Left kidney (tissue), 8 donors: ENCODE measurements around the gene EFHC2. TPM values are rescaled to one million over a fixed set of nuclear protein-coding genes. Genes with fewer than 3 reads are reported as not detected.

Experiments
- DNase-seq: peaks from one replicate; pipeline ENCODE4 v3.0.0-alpha.2; 2013
- long read RNA-seq, 8 donors: transcript quantifications; one replicate each; lab custom pipeline, GENCODE V29; 2026
- polyA plus RNA-seq: library from polyadenylated mRNA; unstranded; fragments of 120-200 nt; gene quantifications from one replicate; pipeline ENCODE4 v1.2.1, GENCODE V29; 2013; ENCODE audit not compliant: insufficient read length

The EFHC2 gene, protein sequence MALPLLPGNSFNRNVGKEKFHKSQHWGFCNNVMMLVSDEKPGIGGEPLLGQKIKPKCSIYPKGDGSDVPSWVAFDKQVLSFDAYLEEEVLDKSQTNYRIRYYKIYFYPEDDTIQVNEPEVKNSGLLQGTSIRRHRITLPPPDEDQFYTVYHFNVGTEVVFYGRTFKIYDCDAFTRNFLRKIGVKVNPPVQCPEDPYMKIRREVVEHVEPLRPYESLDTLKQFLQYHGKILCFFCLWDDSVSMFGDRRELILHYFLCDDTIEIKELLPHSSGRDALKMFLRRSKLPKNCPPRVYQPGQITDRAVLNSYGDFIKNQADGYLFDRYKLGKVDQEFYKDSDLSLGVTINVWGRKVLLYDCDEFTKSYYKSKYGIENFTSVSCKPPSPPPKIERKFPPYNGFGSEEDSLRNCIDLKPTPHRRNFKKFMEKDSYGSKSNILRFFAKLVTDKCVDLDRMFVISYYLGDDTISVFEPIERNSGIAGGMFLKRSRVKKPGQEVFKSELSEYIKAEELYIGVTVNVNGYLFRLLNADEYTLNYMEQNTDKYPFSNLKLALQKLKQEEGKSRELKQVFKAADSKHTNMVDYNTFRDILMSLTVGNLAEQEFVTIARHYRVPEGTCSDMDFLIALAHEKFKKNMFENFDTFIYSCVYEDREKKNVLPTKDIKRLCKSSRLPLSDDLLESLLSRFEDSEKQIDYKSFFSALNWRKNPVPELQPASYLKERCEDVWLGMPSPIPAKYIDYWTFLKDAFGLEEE
- polyA plus RNA-seq, result 9.0 TPM
- long read RNA-seq, donor 1, result 0 reads
- long read RNA-seq, donor 2, result 0 reads
- long read RNA-seq, donor 3, partial matches to known transcripts, result 0 of 3 reads
- long read RNA-seq, donor 3, other reads (novel, unspliced or antisense), result 0 of 3 reads
- long read RNA-seq, donor 4, result 0 reads
- long read RNA-seq, donor 5, partial matches to known transcripts, result 0 of 2 reads
- long read RNA-seq, donor 5, other reads (novel, unspliced or antisense), result 0 of 2 reads
- long read RNA-seq, donor 6, partial matches to known transcripts, result 0 of 1 reads
- long read RNA-seq, donor 6, other reads (novel, unspliced or antisense), result 0 of 1 reads
- long read RNA-seq, donor 7, partial matches to known transcripts, result 0 of 1 reads
- long read RNA-seq, donor 7, other reads (novel, unspliced or antisense), result 0 of 1 reads
- long read RNA-seq, donor 8, partial matches to known transcripts, result 0 of 2 reads
- long read RNA-seq, donor 8, other reads (novel, unspliced or antisense), result 0 of 2 reads

DNA sequence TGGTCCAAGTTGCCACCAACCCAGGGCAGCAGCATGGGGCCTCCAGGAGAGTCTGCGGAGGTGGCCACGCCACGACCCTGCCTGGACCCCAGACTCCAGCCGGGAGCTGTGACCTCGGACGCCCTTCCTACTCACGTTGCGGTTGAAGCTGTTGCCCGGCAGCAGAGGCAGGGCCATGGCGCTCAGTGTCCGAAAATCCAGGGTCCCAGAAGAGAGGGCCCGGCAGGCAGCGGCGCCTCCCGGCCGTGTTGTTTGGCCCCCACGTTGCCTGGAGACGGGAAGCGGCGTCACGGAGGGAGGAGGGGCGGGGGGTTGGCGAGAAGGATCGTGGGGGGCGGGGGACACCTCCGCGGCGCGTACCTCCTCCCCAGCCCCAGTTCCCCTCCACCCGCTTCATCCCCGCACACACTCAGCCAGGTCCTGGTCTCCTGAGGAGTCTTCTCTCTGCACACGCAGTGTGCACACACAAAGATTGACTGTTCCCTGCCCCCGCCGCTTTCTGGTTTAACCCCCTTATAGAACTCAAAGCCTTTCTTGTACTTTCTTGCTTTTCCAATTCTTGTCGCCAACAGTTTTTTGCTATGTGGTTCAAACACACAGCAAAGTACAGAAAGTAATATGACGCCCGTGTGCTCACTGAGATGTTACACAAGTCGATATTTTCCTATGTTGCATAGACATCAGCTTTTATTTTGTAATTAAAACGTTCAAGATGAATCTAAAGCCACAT lies at the start of gene EFHC2:
EFHC2 (minus strand) TSS at position 261 of the 730 bp plus-strand sequence; CDS start at position 177, 84 bp downstream.
- no peak for DNase-seq

DNA sequence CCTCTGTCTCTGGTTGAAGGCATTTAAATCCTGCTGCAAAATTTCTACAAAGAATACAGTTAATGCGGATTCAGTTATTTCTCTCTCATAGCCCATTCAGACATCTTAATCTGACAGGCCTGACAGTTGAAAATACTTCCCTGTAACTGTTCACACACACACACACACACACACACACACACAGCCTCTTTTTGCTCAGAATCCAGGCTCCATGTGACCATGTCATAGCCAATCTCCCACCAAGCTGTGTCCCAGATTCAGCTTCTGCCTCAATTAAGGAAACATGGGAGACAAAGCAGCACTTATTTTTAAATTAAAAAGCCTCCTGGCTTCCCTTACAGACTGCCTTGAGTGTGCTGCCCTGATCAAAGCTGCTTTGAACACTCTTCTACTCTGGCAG lies 49.3 kb upstream of the EFHC2 start:
- no peak for DNase-seq

DNA sequence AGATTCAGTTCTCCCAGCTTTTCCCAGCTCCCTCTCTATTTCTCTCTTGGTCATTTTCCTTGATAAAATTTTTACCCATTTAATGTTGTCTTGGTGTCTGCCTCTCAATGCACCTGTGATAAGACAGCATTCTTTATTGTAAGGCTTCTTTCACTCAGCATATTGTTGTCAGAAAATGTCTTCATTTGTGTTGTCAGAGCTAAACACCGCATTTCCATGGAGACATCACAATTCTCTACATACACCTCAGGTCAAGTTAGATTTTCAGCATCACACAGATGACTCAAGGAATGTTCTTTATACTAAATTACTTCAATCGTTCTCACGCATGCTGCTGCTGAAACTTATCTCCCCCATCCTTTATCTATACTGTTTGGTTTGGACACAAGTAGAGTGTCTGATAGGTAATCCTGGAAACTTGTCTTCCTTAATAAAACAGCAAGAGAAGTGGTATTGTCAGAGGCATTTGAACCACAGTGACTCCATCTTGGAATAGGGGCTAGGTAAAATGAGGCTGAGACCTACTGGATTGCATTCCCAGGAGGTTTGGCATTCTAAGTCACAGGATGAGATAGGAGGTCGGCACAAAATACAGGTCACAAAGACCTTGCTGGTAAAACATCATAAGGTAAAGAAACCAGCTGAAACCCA lies 41.3 kb upstream of the EFHC2 start:
- no peak for DNase-seq

DNA sequence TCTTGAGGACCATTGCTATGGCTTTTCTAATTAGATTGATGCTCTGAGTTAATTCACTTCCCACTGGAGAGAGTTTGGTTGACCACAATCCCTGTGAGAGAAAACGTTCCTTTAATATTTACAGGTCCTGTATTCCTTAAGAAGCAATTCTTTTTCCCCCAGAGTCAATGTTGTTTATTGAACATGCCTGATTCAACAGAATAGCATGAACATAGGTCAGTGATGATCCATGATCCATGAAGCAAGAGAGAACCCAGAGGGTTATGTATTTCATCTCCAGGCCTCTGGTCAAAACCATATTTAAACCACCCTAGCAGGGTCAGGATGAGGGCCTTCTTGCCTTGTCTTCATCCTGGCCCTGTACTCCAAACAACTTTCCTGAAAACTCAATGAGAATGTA lies 39.4 kb upstream of the EFHC2 start:
- DNase-seq, result no peak

DNA sequence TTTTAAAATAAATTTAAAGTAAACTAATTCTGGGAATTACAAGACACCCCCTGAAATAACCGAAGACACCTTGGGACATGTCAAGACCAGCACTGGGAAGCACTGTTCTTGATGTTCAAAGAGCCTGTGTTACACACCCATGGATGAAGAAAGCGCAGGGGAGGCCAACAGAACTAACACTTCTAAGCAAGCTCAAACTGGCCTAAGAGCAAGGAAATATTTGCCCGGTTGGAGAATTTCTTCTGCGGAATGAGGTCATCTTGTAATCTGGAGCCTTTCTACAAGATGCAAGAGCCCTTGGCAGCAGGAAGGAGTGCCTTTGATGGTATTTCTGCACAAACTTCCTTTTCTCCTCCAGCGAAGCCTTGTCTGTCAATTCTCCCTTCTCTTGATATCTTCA lies 9.3 kb upstream of the EFHC2 start:
- no peak for DNase-seq

DNA sequence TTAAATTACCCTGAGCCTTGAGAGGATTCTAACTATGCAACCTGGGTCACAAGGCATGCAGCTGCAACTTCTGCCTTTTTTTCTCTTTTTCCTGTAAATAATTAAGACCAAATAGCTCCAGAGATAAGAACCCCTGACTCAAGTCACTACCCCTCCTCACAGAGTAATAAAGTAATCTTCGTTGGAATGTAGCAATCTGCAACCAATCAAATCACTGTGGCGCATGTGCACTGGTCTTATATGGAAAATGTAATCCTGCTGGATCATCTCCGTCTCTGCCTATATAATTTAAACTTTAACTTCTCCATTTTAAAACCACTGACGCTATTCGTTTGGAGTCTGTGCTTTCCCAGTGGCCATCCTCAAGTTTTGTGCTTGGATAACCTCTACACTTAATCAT lies 6.1 kb upstream of the EFHC2 start:
- no peak for DNase-seq

DNA sequence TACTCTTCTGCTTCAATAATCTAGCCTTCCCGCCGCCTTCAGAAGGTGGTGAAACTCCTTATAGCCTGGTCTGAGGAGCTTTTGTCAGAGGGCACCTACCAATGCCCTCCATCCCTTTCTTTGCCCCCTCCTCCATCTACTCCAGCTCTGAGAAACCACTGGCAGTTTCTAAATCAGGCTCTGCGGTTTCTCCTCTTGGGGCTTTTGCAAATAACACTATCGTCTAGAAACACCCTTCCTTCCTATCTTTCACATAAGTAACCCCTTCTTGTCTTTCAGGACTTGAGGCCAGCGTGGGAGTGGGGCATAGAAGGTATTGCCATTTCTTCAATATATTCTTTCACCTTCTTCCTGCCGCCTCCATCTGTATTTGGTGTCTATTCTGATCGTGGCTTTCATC lies 1.2 kb upstream of the EFHC2 start:
- DNase-seq, result no peak

DNA sequence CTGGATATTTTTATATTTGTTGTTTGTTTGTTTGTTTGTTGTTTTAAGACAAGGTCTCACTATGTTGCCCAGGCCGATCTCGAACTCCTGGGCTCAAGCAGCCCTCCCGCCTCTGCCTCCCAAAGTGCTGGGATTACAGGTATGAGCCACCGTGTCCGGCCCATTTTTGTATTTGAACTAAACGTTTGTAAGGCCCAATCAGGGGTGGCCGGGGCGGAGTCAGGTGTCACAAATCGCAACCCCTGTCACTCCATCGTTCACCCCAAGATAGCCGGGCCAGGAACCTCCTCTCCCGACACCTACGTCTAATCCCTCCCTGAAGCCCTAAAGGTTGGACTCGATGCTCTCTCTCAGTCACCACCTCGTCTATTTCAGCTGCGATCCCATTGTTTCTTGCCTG lies 722 bp upstream of the EFHC2 start:
- DNase-seq, result no peak

DNA sequence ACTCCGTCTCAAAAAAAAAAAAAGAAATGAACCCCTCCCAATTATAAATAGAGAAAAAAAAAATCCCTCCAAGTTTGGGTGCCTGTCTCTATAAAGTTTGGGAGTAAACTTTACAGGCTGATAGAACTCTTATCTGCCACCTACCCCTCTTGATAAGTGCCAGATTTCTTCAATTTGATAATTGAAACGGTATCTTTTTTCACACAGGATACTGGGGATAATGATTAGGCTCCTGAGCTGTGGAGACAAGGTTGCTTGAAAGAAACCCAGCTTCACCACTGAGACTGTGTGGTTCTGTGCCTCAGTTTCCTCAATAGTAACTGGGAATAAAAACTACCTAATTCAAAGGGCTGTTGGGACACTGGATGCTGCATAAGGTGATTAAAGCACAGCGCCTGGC lies 606 bp downstream of the EFHC2 start:
- DNase-seq, result no peak

DNA sequence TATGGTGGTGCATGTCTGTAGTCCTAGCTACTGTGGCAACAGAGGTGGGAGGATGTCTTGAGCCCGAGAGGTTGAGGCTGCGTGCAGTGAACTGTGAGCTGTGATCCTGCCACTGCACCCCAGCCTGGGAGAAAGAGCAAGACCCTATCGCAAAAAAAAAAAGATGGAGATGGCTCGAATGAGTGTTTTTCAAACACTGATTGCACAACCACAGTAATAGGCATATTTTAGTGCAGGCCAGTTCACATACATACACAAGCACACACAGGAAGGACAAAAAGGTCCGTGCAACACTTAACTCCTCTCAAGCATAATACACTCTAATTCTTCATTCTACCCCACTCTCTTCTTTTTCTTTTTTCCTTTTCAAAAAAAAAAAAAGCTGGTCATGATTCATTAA lies 5.1 kb downstream of the EFHC2 start:
- DNase-seq, result no peak

DNA sequence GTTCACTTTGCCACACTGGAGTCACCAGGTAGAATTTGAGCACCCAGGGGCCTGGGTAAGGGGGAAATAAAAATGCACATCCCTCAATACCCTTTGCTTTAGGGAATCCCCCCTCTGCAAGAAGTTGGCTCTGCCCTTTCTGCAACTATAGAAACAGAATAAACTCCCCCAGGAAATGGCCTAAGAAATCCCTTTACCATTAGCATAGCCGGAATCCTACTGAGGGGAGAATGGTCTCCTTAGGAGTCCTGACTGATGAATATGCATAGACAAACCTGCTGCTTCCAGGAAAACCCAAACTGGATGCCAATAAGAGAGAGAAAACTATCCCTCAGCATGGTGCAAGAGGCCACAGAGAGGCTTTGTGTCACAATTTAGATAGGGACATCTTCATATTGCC lies 11.0 kb downstream of the EFHC2 start:
- no peak for DNase-seq

DNA sequence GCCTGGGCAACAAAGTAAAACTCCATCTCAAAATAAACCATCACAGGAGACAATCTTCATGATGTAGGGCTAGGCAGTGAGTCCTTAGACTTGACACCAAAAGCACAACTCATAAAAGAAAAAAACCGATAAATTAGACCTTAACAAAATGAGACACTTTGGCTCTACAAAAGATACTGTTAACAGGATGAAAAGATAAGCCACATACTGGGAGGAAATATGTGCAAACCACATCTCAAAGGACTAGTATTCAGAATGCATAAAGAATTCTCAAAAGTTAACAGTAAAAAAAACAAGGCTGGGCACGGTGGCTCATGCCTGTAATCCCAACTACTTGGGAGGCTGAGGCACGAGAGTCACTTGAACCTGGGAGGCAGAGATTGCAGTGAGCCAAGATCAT lies 13.2 kb downstream of the EFHC2 start:
- no peak for DNase-seq

DNA sequence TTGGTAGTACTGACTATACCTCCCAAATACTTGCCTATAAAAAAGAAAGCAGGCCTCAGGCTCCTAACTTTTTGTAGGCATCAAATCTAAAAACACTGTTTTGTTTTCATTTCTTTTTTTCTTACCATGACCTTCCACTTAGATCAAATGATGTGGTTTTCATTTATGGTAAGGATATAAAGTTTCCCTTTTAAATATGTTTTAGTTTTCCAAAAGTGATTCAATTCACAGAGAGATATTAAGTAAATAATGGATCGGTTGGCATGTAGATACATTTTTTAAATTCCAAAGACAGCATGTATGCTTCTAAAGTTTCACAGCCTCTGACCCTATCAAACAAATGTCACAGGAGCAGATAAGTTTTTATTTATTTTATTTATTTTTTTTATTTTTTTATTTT lies 23.9 kb downstream of the EFHC2 start:
- DNase-seq, result no peak

DNA sequence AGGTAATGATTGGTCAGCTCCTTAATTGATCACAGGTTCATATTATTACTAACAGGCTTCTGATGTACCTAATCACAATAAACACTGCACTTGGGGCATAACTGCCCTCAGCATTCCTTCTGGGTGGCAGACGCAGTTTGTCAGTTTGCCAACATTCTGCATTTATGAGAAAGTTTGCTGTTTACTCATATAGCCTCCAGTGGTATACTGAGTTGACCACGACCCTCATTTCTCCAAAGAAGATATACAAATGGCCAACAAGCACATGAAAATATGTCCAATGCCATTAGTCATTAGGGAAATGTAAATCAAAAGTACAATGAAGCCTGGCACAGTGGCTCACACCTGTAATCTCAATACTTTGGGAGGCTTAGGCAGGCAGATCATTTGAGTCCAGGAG lies 26.3 kb downstream of the EFHC2 start:
- DNase-seq, result no peak

DNA sequence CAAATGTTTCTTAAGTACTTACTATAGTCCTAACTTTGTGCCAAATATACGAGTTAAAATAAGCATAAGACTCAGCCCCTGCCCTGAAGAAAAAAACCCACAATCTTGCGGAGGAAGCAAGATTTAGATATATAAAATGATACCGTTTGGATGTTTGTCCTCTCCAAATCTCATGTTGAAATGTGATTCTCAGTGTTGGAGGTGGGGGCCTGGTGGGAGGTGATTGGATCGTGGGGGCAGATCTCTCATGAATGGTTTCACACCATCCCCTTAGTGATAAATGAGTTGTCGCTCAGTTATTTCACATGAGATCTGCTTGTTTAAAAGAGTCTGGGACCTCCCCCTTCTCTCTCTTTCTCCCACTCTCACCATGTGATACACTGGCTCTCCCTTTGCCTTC lies 28.7 kb downstream of the EFHC2 start:
- no peak for DNase-seq

DNA sequence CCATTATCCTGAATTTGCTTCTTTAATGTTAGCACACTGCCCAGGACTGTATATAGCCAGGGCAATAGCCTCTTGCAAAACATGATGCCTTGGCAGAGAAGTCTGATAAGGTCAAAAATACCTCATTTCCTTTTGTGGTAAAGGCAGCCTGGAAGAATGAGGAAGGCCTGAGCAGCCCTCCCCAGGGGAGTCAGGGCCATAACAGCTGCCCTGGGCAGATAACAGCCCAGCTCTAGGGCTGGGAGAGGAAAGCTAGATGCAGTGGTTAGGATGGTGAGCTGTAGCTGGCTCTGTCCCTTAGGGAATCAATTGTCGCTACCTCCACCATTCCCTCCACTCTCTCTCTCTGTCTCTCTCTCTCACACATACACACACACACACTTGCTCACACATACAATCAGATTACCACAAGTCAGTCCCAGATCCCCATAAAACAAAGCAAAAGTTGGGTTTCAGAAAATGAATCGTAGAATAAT lies 29.2 kb downstream of the EFHC2 start:
- no peak for DNase-seq

DNA sequence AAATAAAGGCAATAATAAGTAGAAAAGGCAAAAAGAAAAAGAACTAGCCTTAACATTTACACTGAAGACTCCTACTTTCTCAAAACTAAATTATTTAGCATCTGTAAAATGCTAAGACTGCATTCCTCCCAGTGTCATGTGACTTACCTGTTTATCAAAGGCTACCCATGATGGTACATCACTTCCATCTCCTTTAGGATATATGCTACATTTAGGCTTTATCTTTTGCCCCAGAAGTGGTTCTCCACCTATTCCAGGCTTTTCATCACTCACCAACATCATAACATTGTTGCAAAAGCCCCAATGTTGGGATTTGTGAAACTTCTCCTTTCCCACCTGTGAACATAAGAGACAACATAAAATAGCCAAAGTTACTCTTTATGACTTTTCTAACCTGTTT lies 31.1 kb downstream of the EFHC2 start:
- no peak for DNase-seq

DNA sequence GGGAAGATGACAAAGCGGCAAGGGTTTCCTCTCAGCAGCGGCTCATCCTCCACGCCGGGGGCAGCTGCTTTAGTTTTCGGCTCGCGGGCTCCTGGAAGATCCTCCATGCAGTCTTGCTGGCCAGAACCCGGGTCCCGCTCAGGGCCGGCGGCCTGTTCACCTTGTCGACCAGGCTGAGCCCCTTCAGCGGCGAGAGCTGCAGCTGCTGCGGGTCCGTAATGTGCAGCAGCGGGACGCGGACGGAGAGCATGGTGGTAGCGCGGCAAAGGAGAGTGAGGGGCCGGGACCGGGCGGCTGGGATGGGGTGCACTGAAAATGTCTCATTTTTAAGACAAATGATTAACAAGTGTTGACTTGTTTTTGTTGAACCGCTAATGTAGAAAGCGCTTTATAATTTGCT lies 33.2 kb downstream of the EFHC2 start:
- DNase-seq, result no peak

DNA sequence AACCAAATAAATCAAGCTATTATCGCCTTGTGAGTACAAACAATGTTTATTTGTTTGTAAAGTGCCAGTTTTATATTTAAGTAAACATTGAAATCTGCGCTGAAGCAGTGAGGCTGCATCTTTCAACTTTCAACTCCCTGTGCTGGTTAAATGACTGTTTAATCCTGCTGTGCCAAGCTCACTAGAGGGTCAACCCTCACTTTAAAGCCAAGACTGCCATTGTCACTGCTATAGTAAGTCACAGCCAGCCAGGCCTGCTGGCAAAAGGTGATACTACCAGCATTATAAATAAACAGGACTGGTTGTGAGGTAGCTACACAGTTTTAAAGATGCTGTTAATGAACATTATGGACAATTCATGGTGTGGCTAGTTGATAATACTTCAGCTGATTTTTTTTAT lies 34.6 kb downstream of the EFHC2 start:
- no peak for DNase-seq

DNA sequence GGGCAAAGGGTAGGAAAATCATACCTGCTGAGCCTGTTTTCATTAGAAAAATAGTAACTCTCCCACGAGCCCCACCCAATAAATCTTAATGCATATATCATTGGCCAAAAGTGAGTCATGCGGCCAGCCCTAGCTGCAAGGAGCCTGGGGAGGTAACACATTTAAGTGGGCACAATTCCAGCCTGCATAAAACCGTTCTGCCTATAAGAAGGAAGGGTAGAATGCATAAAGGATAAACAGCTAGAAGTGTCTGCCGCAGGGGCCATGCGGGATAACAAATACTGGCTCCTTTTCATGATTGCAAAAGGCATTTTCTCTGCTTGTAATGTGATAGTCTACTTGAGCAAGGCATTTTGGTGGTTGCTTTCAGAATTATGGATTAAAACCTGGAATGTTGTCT lies 37.1 kb downstream of the EFHC2 start:
- no peak for DNase-seq

DNA sequence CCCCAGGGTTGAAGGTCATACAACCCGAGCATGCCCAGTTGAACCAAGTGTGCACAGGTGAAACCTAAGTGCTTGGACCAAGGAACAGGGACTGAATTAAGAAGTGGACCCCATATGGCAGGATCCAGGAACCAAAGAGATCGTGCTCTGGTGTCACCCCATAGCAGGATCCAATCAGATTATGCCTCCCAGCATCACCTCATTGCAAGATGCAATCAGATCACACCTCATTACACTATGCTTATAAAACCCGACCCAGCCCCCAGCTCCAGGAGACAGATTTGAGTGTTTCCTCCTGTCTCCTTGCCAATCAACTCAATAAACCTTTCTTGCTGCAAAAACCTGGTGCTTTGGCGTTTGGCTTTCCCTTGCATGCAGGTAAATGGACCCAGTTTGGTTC lies 37.6 kb downstream of the EFHC2 start:
- no peak for DNase-seq
